Thoracic aorta (tissue), 2 donors: ENCODE data around the gene STIM2. TPM values are rescaled to one million over a fixed set of nuclear protein-coding genes. Genes with fewer than 3 reads are reported as not detected.

ENCODE experiments used
- ATAC-seq: fragments of 150-250 bp; one replicate; pipeline ENCODE4 v1.8.0; 2017; ENCODE audit warnings: low read depth; ENCODE audit not compliant: insufficient number of reproducible peaks, low FRiP score
- DNase-seq: peaks from one replicate; pipeline ENCODE4 v3.0.0-alpha.2; 2020; ENCODE audit warnings: low spot score
- H3K27ac ChIP-seq, 2 donors: fragments of 200-600 bp; sonication (generic); 1 replicate in 1 of 2; 2 replicates in 1 of 2; pipeline ENCODE4 v1.5.1; 2016; ENCODE audit warnings: mild to moderate bottlenecking in 2 of 2, moderate library complexity in 2 of 2
- H3K27me3 ChIP-seq: fragments of 200-600 bp; sonication (generic); replicated peaks from 2 replicates; pipeline ENCODE4 v1.6.0; 2016; ENCODE audit warnings: mild to moderate bottlenecking; ENCODE audit not compliant: insufficient read depth
- H3K36me3 ChIP-seq: fragments of 200-600 bp; sonication (generic); one replicate; pipeline ENCODE4 v1.5.1; 2016
- H3K4me1 ChIP-seq, 2 donors: fragments of 200-600 bp; sonication (generic); 1 replicate in 1 of 2; 2 replicates in 1 of 2; pipeline versions ENCODE4 v1.5.1 to v1.6.0; 2016; ENCODE audit warnings: low read depth in 2 of 2, mild to moderate bottlenecking in 1 of 2; ENCODE audit not compliant: control insufficient read depth in 1 of 2
- H3K4me3 ChIP-seq: fragments of 200-600 bp; sonication (generic); 2 replicates; pipeline ENCODE4 v1.5.1; 2016; ENCODE audit warnings: mild to moderate bottlenecking
- H3K9me3 ChIP-seq: fragments of 200-600 bp; sonication (generic); 2 replicates; pipeline ENCODE4 v1.5.1; 2016
- CTCF ChIP-seq: fragments of 200-600 bp; sonication (generic); IDR thresholded peaks from one replicate; pipeline ENCODE4 v1.5.1; 2019; ENCODE audit warnings: antibody characterized with exemption
- total RNA-seq, 2 donors: library from RNA; depleted of rRNA; stranded (reverse); fragments of >200 nt; gene quantifications; one replicate each; pipeline versions ENCODE4 v1.1.0 to v1.2.3, GENCODE V29; 2016

Gene STIM2
- total RNA-seq, 2 donors from 2014 or later = 14.3 to 53.3 TPM

GRCh38 chr4:26884026-26884425 lies 23.4 kb downstream of the STIM2 start:
- no peak overlapping the region for H3K27ac ChIP-seq
- TF ChIP-seq CTCF = no peak
- H3K4me1 ChIP-seq = no peaks in the 10 kb centered on the region
- H3K4me3 ChIP-seq = no peak overlapping the region
- no peaks in the 10 kb centered on the region for H3K9me3 ChIP-seq
- no peaks in the 10 kb centered on the region for H3K36me3 ChIP-seq
- ATAC-seq (no peak), DNase-seq (no peak)
- no peaks in the 10 kb centered on the region for H3K27me3 ChIP-seq

- no peaks in the 10 kb centered on the region for H3K27me3 ChIP-seq
- no peaks in the 10 kb centered on the region for H3K4me1 ChIP-seq
- no peak overlapping the region for H3K27ac ChIP-seq
- no peaks in the 10 kb centered on the region for H3K9me3 ChIP-seq
- TF ChIP-seq CTCF = no peak
- H3K4me3 ChIP-seq = no peak overlapping the region
- no peak for DNase-seq
- no peak for ATAC-seq
- no peaks in the 10 kb centered on the region for H3K36me3 ChIP-seq
These were observed 23.9 kb downstream of the STIM2 start for GRCh38 chr4:26884486-26884988.

GRCh38 chr4:26885912-26886274 lies 25.3 kb downstream of the STIM2 start:
- no peak for DNase-seq
- no peaks in the 10 kb centered on the region for H3K4me1 ChIP-seq
- no peak for ATAC-seq
- H3K4me3 ChIP-seq = no peak overlapping the region
- H3K27me3 ChIP-seq = no peaks in the 10 kb centered on the region
- no peaks in the 10 kb centered on the region for H3K36me3 ChIP-seq
- no peak overlapping the region for H3K27ac ChIP-seq
- H3K9me3 ChIP-seq = no peaks in the 10 kb centered on the region
- TF ChIP-seq CTCF = no peak

DNA sequence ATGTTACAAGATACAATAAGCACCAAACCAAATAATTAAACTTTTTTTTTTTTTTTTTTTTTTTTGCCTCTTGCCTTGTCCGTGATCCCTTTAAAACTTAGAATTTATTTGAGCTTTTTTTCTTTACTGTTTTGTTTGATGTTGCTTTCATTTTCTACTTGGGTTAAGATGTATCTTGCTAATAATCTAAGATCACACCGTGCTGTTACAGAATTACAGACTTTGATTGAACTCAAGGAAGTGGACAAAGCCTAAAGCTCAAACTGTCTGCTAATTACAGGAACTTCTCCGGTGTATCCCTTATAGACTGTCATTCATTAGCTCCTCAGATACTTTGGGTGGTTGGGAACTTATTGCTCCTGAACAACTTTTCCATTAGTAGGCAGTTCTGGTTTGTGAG lies 26.5 kb downstream of the STIM2 start:
- Histone ChIP-seq H3K36me3 (no peaks in the 10 kb centered on the region), H3K27me3 (no peaks in the 10 kb centered on the region), H3K4me3 (no peak overlapping the region), H3K9me3 (no peaks in the 10 kb centered on the region), H3K4me1 (no peaks in the 10 kb centered on the region), H3K27ac (no peak overlapping the region)
- ATAC-seq (no peak), DNase-seq (no peak)
- TF ChIP-seq CTCF = no peak

DNA sequence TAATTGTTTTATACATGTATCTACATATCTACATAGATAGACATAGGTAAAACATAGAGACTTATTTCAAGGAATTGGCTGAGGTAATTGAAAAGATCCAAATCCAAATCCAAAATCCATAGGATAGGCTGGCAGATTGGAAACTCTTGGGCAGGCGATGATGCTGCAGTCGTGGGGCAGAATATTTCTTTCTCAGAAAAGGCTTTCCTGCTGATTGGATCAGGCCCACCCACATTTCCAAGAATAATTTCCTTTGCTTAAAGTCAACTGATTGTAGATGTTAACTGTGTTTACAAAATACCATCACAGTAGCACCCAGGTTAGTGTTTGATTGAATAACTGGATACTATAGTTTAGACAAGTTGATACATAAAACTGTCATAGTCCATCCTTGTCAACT lies 27.2 kb downstream of the STIM2 start:
- Histone ChIP-seq H3K9me3 (no peaks in the 10 kb centered on the region), H3K27me3 (no peaks in the 10 kb centered on the region), H3K36me3 (no peaks in the 10 kb centered on the region), H3K4me1 (no peaks in the 10 kb centered on the region), H3K4me3 (no peak overlapping the region), H3K27ac (no peak overlapping the region)
- no peak for DNase-seq
- no peak for ATAC-seq
- TF ChIP-seq CTCF = no peak
